A673 (cell line): ENCODE measurements around the gene LARGE1. TPM values are rescaled to one million over a fixed set of nuclear protein-coding genes. Genes with fewer than 3 reads are reported as not detected.

Experiments used
- BruUV-seq: library from RNA; stranded (reverse); fragments of 400-500 nt; replicated peaks from 2 replicates; lab custom pipeline; 2021; lab: Mats Ljungman, UMichigan
- CTCF ChIA-PET: fragments of 300-600 bp; sonication (Branson Sonifier 250); formaldehyde crosslinking; loops from one replicate; lab custom pipeline; 2022; ENCODE audit warnings: antibody characterized with exemption; lab: Charles Lee
- POLR2A ChIA-PET: fragments of 300-600 bp; sonication (Branson Sonifier 250); formaldehyde crosslinking; loops from one replicate; lab custom pipeline; 2022; ENCODE audit warnings: antibody characterized with exemption; ENCODE audit not compliant: low non-redundant PET; lab: Charles Lee
- DNase-seq: peaks from one replicate; pipeline ENCODE4 v3.0.0-alpha.2; 2015; ENCODE audit warnings: low spot score
- H3K27ac ChIP-seq: fragments of 200-600 bp; sonication (generic); 2 replicates; pipeline ENCODE4 v1.5.1; 2016; ENCODE audit warnings: mixed run types, low read depth, mild to moderate bottlenecking, mixed read lengths, antibody characterized with exemption, low read length; ENCODE audit not compliant: poor library complexity, severe bottlenecking
- H3K27me3 ChIP-seq: fragments of 200-600 bp; sonication (generic); replicated peaks from 2 replicates; pipeline ENCODE4 v1.6.1; 2017; ENCODE audit warnings: mixed run types, low read depth, mild to moderate bottlenecking, mixed read lengths, antibody characterized with exemption, low read length; ENCODE audit not compliant: insufficient read depth, poor library complexity
- H3K36me3 ChIP-seq: fragments of 200-600 bp; sonication (generic); 2 replicates; pipeline ENCODE4 v1.6.1; 2016; ENCODE audit warnings: mixed run types, mild to moderate bottlenecking, mixed read lengths, antibody characterized with exemption, low read length; ENCODE audit not compliant: insufficient read depth, poor library complexity, severe bottlenecking
- H3K4me1 ChIP-seq: fragments of 200-600 bp; sonication (generic); 2 replicates; pipeline ENCODE4 v1.6.1; 2017; ENCODE audit warnings: mixed run types, mild to moderate bottlenecking, mixed read lengths, antibody characterized with exemption, low read length; ENCODE audit not compliant: insufficient read depth, poor library complexity, severe bottlenecking
- H3K4me3 ChIP-seq: fragments of 200-600 bp; sonication (generic); 2 replicates; pipeline ENCODE4 v1.5.1; 2016; ENCODE audit warnings: low read depth, mixed run types, mild to moderate bottlenecking, mixed read lengths, low read length; ENCODE audit not compliant: poor library complexity, severe bottlenecking
- H3K9me3 ChIP-seq: fragments of 200-600 bp; sonication (generic); 2 replicates; pipeline ENCODE4 v1.6.1; 2016; ENCODE audit warnings: mixed run types, low read depth, mild to moderate bottlenecking, mixed read lengths, antibody characterized with exemption, low read length; ENCODE audit not compliant: poor library complexity, severe bottlenecking
- EZH2 ChIP-seq: fragments of 200-600 bp; sonication (generic); IDR thresholded peaks from 2 replicates; pipeline ENCODE4 v1.6.1; 2017; ENCODE audit warnings: borderline replicate concordance, low read depth, mild to moderate bottlenecking, mixed read lengths, antibody characterized with exemption, low read length; ENCODE audit not compliant: poor library complexity, severe bottlenecking
- intact Hi-C: fragments of 100-400 bp; cut with micrococcal nuclease; formaldehyde crosslinking; loops from one replicate; pipeline ENCODE4 v1.10.0; 2022; ENCODE audit not compliant: unreplicated experiment
- total RNA-seq: library from RNA; stranded (reverse); gene quantifications from 2 replicates; pipeline ENCODE4 v1.2.3, GENCODE V29; 2021
- TF ChIP-seq, protein P1 (sequence below): fragments of 300-800, 200-600 bp; sonication (generic); conservative IDR thresholded peaks from 2 replicates; pipeline ENCODE4 v1.5.1; 2017; ENCODE audit warnings: low read depth, mild to moderate bottlenecking, antibody characterized with exemption, low read length, moderate library complexity, mixed read lengths

Gene LARGE1
- total RNA-seq, 1 experiment from 2014 or later: not detected

DNA sequence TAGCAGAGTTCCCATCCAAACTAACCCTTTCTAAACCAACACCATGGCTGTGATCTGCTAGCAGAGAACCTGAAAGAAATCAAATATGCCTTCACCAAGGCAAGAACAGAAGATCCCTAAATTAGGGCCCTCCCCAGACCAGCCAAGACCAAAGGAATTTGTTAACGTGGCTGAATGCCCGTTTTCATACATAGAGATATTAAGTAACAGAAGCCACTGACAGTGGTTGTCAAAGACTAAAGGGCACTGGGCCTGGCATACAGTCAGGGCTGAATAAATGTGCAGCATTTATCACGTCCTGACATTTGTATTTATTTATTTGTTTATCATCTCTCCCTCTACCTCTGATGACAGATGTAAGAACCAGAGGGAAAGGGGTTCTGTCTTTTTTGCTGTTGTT lies 271.8 kb downstream of the LARGE1 start:
- TF ChIP-seq EZH2: no peak
- TF ChIP-seq, protein P1, sequence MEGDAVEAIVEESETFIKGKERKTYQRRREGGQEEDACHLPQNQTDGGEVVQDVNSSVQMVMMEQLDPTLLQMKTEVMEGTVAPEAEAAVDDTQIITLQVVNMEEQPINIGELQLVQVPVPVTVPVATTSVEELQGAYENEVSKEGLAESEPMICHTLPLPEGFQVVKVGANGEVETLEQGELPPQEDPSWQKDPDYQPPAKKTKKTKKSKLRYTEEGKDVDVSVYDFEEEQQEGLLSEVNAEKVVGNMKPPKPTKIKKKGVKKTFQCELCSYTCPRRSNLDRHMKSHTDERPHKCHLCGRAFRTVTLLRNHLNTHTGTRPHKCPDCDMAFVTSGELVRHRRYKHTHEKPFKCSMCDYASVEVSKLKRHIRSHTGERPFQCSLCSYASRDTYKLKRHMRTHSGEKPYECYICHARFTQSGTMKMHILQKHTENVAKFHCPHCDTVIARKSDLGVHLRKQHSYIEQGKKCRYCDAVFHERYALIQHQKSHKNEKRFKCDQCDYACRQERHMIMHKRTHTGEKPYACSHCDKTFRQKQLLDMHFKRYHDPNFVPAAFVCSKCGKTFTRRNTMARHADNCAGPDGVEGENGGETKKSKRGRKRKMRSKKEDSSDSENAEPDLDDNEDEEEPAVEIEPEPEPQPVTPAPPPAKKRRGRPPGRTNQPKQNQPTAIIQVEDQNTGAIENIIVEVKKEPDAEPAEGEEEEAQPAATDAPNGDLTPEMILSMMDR: no peak
- ChIA-PET POLR2A (no interaction called here), CTCF (no interaction called here)
- Histone ChIP-seq H3K9me3 (peaks cover 24% of the 10 kb centered on the region), H3K4me3 (no peak overlapping the region), H3K27me3 (no peaks in the 10 kb centered on the region), H3K4me1 (no peaks in the 10 kb centered on the region), H3K27ac (no peak overlapping the region), H3K36me3 (no peaks in the 10 kb centered on the region)
- no peak for DNase-seq
- no TSS peak for BruUV-seq
- intact Hi-C loops: no loop called here

DNA sequence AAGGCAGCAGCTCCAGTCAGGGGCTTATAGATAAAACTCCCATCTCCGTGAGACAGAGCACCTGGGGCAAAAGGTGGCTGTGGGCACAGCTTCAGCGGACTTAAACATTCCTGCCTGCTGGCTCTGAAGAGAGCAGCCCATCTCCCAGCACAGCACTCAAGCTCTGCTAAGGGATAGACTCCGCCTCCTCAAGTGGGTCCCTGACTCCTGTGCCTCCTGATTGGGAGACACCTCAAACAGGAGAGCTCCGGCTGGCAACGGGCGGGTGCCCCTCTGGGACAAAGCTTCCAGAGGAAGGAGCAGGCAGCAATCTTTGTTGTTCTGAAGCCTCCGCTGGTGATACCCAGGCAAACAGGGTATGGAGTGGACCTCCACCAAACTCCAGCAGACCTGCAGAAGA lies 279.4 kb downstream of the LARGE1 start:
- no TSS peak for BruUV-seq
- H3K27ac ChIP-seq: no peak overlapping the region
- no peak for DNase-seq
- H3K4me3 ChIP-seq: no peak overlapping the region
- POLR2A ChIA-PET: no interaction called here
- no peaks in the 10 kb centered on the region for H3K4me1 ChIP-seq
- TF ChIP-seq, protein P1: no peak
- no peak for TF ChIP-seq EZH2
- CTCF ChIA-PET: no interaction called here
- intact Hi-C loops: no loop called here
- H3K27me3 ChIP-seq: no peaks in the 10 kb centered on the region
- peaks cover 24% of the 10 kb centered on the region for H3K9me3 ChIP-seq
- no peaks in the 10 kb centered on the region for H3K36me3 ChIP-seq

DNA sequence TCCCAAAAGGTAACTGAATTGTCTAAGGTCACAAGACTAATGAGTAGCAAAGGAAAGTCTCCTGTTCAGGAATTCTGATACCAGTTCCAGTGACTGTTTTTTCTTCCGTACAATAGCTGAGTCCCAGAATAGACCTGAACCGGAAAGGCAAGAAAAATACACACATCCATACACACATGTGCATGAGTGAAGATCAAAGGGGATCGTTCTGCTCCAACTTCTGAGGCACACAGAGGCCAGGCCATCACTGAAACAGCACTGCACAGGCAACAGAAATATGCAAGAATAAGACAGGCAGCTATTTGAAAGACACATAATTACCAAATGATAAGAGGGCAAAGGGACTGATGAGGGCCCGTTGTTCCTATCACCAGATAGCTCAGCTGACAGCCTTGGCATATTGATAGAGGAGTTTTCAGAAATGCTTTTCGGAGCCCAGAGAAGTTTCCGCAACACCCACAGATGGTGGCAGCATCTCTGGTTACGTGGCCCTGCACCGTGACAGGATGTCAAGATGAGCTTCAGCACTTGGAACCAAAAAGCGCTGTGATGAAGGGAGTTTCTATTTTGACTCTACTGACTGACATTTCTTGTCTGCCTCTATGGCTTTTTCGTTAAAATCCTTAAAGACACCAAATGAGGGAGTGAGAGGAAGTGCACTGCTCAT lies 280.6 kb downstream of the LARGE1 start:
- ChIA-PET POLR2A (no interaction called here), CTCF (no interaction called here)
- Histone ChIP-seq H3K36me3 (no peaks in the 10 kb centered on the region), H3K27me3 (no peaks in the 10 kb centered on the region), H3K4me3 (no peak overlapping the region), H3K9me3 (peaks cover 33% of the 10 kb centered on the region), H3K27ac (no peak overlapping the region), H3K4me1 (no peaks in the 10 kb centered on the region)
- no peak for TF ChIP-seq EZH2
- TF ChIP-seq, protein P1: no peak
- no TSS peak for BruUV-seq
- intact Hi-C loops: no loop called here
- DNase-seq: no peak
